Muscle of arm (tissue), 12 donors: ENCODE results near the gene GYS2. TPM values are rescaled to one million over a fixed set of nuclear protein-coding genes. Genes with fewer than 3 reads are reported as not detected.

Experiments used
- DNase-seq: peaks from one replicate; pipeline ENCODE4 v3.0.0-alpha.2; 2013
- polyA plus RNA-seq, 12 donors: library from polyadenylated mRNA; unstranded; fragments of 120-200 nt; gene quantifications; one replicate each; pipeline ENCODE4 v1.2.1, GENCODE V29; 2013; ENCODE audit not compliant: insufficient read length in 12 of 12

Gene GYS2
- polyA plus RNA-seq, 12 donors, result 0.26 to 0.58 (median 0.48) TPM; not detected in 6

DNA sequence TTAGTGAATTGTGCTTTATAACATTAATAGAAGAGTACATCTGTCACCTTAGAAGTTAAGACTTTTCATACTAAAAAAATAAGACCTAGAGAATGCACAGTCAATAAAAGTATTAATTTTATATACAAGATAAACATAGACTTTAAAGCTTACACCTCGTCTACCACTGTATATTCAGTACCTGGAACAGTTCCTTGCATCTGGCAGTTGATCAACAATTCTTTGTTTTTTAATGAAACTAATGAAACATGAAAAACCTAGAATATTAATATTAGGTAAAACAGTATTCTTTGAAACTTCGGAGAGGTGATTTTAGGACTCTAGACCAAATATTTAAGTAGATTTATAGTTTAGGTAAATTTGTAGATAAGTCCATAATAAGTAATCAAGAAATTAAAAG lies 98.8 kb downstream of the GYS2 start:
- no peak for DNase-seq

GRCh38 chr12:21502872-21503271 lies 101.8 kb downstream of the GYS2 start:
- DNase-seq, result no peak

DNA sequence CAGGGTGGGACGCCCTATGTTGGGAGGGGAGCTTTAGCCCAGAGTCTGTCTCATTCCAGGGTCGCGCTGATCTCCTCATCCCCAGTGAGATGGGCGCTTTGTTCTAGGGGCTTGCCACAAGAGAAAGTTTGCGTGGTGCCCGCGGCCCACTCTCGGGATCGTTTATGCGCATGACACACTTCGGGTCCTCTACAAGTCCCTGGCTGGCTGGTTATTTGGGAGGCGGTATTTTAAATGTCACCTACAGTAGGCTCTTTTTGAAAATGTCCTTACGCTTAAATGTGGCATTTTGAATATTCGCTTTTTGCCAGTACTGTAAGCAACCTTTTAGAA lies 102.5 kb downstream of the GYS2 start:
- DNase-seq, result peak; percentile 51

DNA sequence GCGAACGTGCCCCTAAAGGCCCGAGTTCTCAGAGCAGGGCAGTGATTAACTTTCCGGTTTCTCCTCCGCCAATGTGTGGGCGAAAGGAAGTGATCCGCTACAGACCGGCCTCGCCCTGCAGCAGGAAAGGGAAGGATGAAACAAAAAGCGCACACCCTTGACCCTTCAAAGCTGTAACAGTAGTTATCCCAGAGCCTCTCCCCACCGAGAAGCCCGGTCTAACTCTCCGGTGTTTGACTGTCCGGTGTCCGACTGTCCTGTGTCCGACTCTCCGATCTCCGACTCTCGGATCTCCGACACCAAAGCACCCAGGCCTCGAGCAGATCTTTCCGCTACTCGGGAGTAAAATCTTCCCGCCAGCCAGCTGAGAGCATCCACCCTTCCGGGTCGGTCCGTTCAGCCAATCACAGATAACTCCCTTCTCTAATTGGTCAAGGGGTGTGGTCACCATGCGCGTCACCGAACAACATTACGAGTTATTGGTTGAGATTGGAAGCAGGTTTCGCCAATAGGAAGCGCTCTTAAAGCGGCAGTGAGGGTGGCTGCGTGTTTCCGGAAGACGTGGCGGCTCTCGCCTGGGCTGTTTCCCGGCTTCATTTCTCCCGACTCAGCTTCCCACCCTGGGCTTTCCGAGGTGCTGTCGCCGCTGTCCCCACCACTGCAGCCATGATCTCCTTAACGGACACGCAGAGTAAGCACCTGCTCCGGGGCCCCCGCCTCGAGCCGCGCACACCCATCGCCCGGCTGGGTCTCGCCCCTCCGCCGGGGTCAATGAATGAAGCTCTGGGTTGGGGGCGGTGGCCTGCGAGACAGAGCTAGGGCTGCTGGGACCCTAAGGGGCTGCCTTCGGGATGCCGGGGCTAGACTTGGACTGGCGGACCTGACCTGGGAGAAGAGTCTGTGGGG lies 103.1 kb downstream of the GYS2 start, which contains the start of the genes GOLT1B and RECQL:
Gene GOLT1B, plus strand, starts transcription at position 532 of the 906 bp plus-strand sequence. Its CDS starts 135 bp downstream, at position 667.
Gene RECQL, minus strand, starts transcription at position 378 of the 906 bp plus-strand sequence. CDS start 2,065 bp downstream, outside the sequence.
- DNase-seq, result peak; percentile 98

DNA sequence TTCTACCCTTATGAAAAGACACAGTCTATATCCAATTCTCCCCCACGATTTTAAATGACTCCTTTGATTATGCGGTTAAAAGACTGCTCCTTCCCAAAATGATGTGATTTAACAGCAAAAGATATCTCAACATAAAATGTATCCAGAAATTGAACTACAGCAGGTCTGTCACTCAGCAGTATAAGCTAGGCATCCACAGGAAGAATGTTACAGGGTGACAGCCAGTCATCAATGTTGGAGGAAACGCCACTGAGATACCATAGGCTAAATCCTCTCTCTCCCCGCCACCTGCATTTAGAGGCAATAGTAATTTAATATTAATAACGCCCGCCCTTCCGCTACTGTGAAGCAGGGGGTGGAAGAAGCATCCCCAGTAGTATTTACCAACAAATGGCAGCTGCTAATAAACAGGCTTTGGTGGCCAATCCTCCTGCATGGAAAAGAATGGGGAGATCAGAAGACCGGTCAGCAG lies 103.8 kb downstream of the GYS2 start:
- peak; percentile 1 for DNase-seq

DNA sequence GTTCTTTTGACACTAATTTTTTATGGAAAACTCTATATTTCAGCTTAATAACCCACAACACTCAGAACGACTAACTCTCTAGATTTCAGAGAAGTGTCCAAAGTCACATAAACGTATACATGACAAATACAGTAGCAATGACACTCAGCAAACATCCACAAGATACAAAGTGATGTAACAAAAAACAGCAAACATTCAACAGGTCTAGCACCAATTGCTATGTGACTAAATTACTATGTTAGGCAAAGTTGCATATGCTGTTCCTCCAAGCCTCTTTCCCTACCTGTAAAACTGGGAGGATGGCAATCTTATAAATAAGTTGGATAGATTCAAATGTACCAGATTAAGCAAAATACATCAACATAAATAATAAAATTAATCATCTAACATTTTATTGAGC lies 104.9 kb downstream of the GYS2 start:
- no peak for DNase-seq

Other genes starting within 250 kb of the GYS2 start
- not detected for gene IAPP, start 231.9 kb downstream of the GYS2 start, polyA plus RNA-seq
- 10 to 100 TPM in 11 of 12 donors, not detected in 1; 11.1 to 24.6 (median 19.8) TPM for gene PYROXD1, start 167.2 kb downstream of the GYS2 start, polyA plus RNA-seq
- 10 to 100 TPM in 11 of 12 donors, not detected in 1; 28.8 to 43.8 (median 33.0) TPM for gene RECQL, start 103.2 kb downstream of the GYS2 start, polyA plus RNA-seq
- gene GOLT1B, start 103.1 kb downstream of the GYS2 start, polyA plus RNA-seq, result 100 to 1,000 TPM in 1 of 12 donors, 10 to 100 TPM in 11; 34.7 to 132 (median 55.6) TPM
- gene SPX, start 78.6 kb downstream of the GYS2 start, polyA plus RNA-seq, result 10 to 100 TPM in 10 of 12 donors, 1 to 10 TPM in 1, not detected in 1; 9.0 to 52.6 (median 33.3) TPM
- 100 to 1,000 TPM in 11 of 12 donors, not detected in 1; 367 to 867 (median 742) TPM for gene LDHB, start 53.0 kb upstream of the GYS2 start, polyA plus RNA-seq
- gene KCNJ8, start 169.9 kb upstream of the GYS2 start, polyA plus RNA-seq, result 10 to 100 TPM in 11 of 12 donors, not detected in 1; 22.1 to 37.8 (median 27.4) TPM